Activated B cell treated with CpG ODN at 0.5 μM for 24 hours (primary cell): ENCODE results near the gene POLR3GL. TPM values are rescaled to one million over a fixed set of nuclear protein-coding genes. Genes with fewer than 3 reads are reported as not detected.

Experiments used
- ATAC-seq: fragments of 200-7000 bp; cut with Tn5 transposase; one replicate; pipeline ENCODE4 v1.10.0; 2021; ENCODE audit warnings: low read depth, mild to moderate bottlenecking, moderate library complexity
- CTCF ChIA-PET: fragments of 350-600 bp; sonication (Branson Sonifier 250); formaldehyde crosslinking; loops from one replicate; lab custom pipeline; 2021; ENCODE audit warnings: antibody characterized with exemption; lab: Charles Lee
- POLR2A ChIA-PET: fragments of 350-600 bp; sonication (Branson Sonifier 250); formaldehyde crosslinking; loops from one replicate; lab custom pipeline; 2021; ENCODE audit warnings: antibody characterized with exemption; lab: Charles Lee
- DNase-seq: peaks from one replicate; pipeline ENCODE4 v3.0.0; 2022
- H3K27ac Mint-ChIP-seq: one replicate; pipeline ENCODE4 v1.8.0; 2020; ENCODE audit warnings: mixed read lengths
- H3K27me3 Mint-ChIP-seq: one replicate; pipeline ENCODE4 v1.8.0; 2021; ENCODE audit warnings: mixed read lengths
- H3K36me3 Mint-ChIP-seq: one replicate; pipeline ENCODE4 v1.8.0; 2021; ENCODE audit warnings: low read depth, mixed read lengths
- H3K4me1 Mint-ChIP-seq: one replicate; pipeline ENCODE4 v1.8.0; 2021; ENCODE audit warnings: mixed read lengths
- H3K4me3 Mint-ChIP-seq: one replicate; pipeline ENCODE4 v1.8.0; 2020; ENCODE audit warnings: mild to moderate bottlenecking, mixed read lengths
- H3K9me3 Mint-ChIP-seq: one replicate; pipeline ENCODE4 v1.8.0; 2020; ENCODE audit warnings: mixed read lengths
- CTCF ChIP-seq: fragments of 200-600 bp; IDR thresholded peaks from one replicate; pipeline ENCODE4 v1.8.0; 2022; ENCODE audit warnings: antibody characterized with exemption, mild to moderate bottlenecking
- intact Hi-C: fragments of 100-400 bp; cut with micrococcal nuclease; formaldehyde crosslinking; loops from one replicate; pipeline ENCODE4 v1.15.1; 2024
- total RNA-seq: library from RNA; stranded (reverse); gene quantifications from 2 replicates; pipeline ENCODE4 v1.2.3, GENCODE V29; 2022

POLR3GL gene
- total RNA-seq, 1 donor from 2014 or later = 22.7 TPM

GRCh38 chr1:146012703-146013558 lies 48.4 kb downstream of the POLR3GL start:
- peaks cover 4% of the 10 kb centered on the region for H3K4me1 Mint-ChIP-seq
- no peaks in the 10 kb centered on the region for H3K36me3 Mint-ChIP-seq
- no peak overlapping the region for H3K27ac Mint-ChIP-seq
- H3K4me3 Mint-ChIP-seq = no peak overlapping the region
- ChIA-PET POLR2A (interaction anchor here (0.6 to 1.5 kb wide), 3 partner anchors 15 to 166 kb away, joined by 5 to 10 read pairs (median 5); no protein-coding TSS in a partner anchor), CTCF (interaction anchor here (0.7 to 14.3 kb wide), 8 partner anchors 15 to 167 kb away, joined by 3 to 247 read pairs (median 5); partner anchors contain the start of gene NUDT17)
- intact Hi-C loops = loop anchor here (1.0 to 10.0 kb wide), 5 partner anchors 36 to 418 kb away; partner anchors contain the start of gene NUDT17
- H3K9me3 Mint-ChIP-seq = no peaks in the 10 kb centered on the region
- ATAC-seq (peak; percentile 62), DNase-seq (no peak)
- peaks cover 6% of the 10 kb centered on the region for H3K27me3 Mint-ChIP-seq
- peak; percentile 79 for TF ChIP-seq CTCF

- ATAC-seq (no peak), DNase-seq (no peak)
- POLR2A ChIA-PET = no interaction called here
- no peak for TF ChIP-seq CTCF
- no peaks in the 10 kb centered on the region for H3K36me3 Mint-ChIP-seq
- H3K27me3 Mint-ChIP-seq = peaks cover 12% of the 10 kb centered on the region
- no peak overlapping the region for H3K4me3 Mint-ChIP-seq
- no peaks in the 10 kb centered on the region for H3K9me3 Mint-ChIP-seq
- peaks cover 4% of the 10 kb centered on the region for H3K4me1 Mint-ChIP-seq
- CTCF ChIA-PET = interaction anchor here (0.7 to 14.3 kb wide), 2 partner anchors 35 to 154 kb away, joined by 3 to 247 read pairs; no protein-coding TSS in a partner anchor
- intact Hi-C loops = loop anchor here (1.0 to 10.0 kb wide), 5 partner anchors 36 to 419 kb away; partner anchors contain the start of gene NUDT17
- H3K27ac Mint-ChIP-seq = no peak overlapping the region
Measured at GRCh38 chr1:146013559-146013922, 49.1 kb downstream of the POLR3GL start.

GRCh38 chr1:146016891-146017290 lies 52.4 kb downstream of the POLR3GL start:
- peaks cover 13% of the 10 kb centered on the region for H3K4me1 Mint-ChIP-seq
- DNase-seq = no peak
- H3K9me3 Mint-ChIP-seq = no peaks in the 10 kb centered on the region
- H3K36me3 Mint-ChIP-seq = no peaks in the 10 kb centered on the region
- ChIA-PET POLR2A (interaction anchor here (0.7 to 1.7 kb wide), 4 partner anchors 20 to 172 kb away, joined by 3 to 4 read pairs (median 3); partner anchors contain the start of gene NUDT17), CTCF (interaction anchor here (1.1 to 1.2 kb wide), 3 partner anchors 16 to 172 kb away, joined by 3 to 4 read pairs (median 4); partner anchors contain the start of gene NUDT17)
- TF ChIP-seq CTCF = no peak
- ATAC-seq = no peak
- H3K27ac Mint-ChIP-seq = no peak overlapping the region
- no peak overlapping the region for H3K4me3 Mint-ChIP-seq
- intact Hi-C loops = loop anchor here (10.0 kb wide), 1 partner anchor 422 kb away; no protein-coding TSS in a partner anchor
- peaks cover 40% of the 10 kb centered on the region for H3K27me3 Mint-ChIP-seq

DNA sequence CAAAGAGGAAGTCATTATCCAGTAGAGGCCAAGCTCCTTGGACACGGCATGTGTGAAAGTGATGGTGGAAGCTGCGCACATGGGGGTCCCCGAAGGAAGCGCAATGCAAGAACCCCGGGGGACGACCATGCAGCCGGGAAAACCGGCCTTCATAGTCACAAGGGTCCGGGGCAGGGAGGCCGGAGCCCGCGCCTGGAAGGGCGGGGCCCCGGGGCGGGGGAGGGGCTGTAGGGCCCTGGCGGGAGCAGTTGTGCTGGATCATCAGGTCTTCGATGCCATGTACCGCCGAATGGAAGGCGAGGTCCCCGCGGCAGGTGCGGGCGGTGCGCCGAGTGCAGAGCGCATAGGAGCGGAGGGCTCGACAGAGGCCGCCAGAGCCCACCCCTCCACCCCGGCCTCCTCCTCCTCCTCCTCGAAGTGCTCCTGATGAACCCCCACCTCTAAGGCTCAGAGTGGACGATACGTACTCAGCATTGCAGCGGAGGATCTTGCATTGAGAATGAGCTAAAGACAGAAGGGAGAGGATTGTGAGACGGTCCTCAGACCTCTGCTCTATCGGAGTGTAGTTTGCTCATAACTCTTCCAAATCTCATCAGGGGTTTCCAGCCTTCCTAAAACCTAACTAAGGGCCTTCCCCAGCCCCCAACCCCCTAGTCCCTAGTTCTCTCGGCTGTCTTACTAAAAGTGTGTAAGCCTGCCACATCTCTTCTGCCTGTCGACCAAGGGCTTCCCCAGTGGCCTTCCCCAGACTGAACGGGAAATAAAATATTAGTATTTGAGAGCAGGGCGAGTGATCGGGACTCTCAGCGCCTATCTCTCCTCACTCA lies 55.0 kb downstream of the POLR3GL start:
- Mint-ChIP-seq H3K27me3 (peaks cover 45% of the 10 kb centered on the region), H3K36me3 (no peaks in the 10 kb centered on the region), H3K4me3 (peak overlapping the region; percentile 71), H3K27ac (no peak overlapping the region), H3K9me3 (no peaks in the 10 kb centered on the region), H3K4me1 (peaks cover 8% of the 10 kb centered on the region)
- TF ChIP-seq CTCF = no peak
- ATAC-seq = peak; percentile 18
- POLR2A ChIA-PET = interaction anchor here (0.6 to 2.2 kb wide), 2 partner anchors 25 to 55 kb away, joined by 5 to 9 read pairs; partner anchors contain the start of genes ANKRD34A and POLR3GL
- intact Hi-C loops = loop anchor here (10.0 kb wide), 1 partner anchor 425 kb away; no protein-coding TSS in a partner anchor
- CTCF ChIA-PET = interaction anchor here (0.7 kb wide), 1 partner anchor 40 kb away, joined by 3 read pairs; no protein-coding TSS in a partner anchor
- no peak for DNase-seq
